HEK293T (cell line): ENCODE results near the gene C1S.

Source experiments
- ARNT ChIP-seq: fragments of 450-650 bp; IDR thresholded peaks from 2 replicates; pipeline ENCODE4 v1.6.1; 2017; ENCODE audit warnings: mild to moderate bottlenecking
- ELF4 ChIP-seq: fragments of 450-650 bp; IDR thresholded peaks from 2 replicates; pipeline ENCODE4 v1.6.1; 2017; ENCODE audit warnings: antibody characterized with exemption
- FOXA1 ChIP-seq: fragments of 450-650 bp; IDR thresholded peaks from 2 replicates; pipeline ENCODE4 v1.6.1; 2016; ENCODE audit warnings: mild to moderate bottlenecking
- HDGF ChIP-seq: fragments of 450-650 bp; IDR thresholded peaks from 2 replicates; pipeline ENCODE4 v1.6.1; 2017; ENCODE audit warnings: antibody characterized with exemption, borderline replicate concordance
- L3MBTL2 ChIP-seq: fragments of 450-650 bp; conservative IDR thresholded peaks from 2 replicates; pipeline ENCODE4 v1.6.1; 2016; ENCODE audit warnings: mild to moderate bottlenecking
- LEF1 ChIP-seq: fragments of 450-650 bp; IDR thresholded peaks from 2 replicates; pipeline ENCODE4 v1.6.1; 2017; ENCODE audit warnings: mild to moderate bottlenecking, borderline replicate concordance
- SP1 ChIP-seq: fragments of 450-650 bp; IDR thresholded peaks from 2 replicates; pipeline ENCODE4 v1.6.1; 2017
- SUZ12 ChIP-seq: fragments of 450-650 bp; IDR thresholded peaks from 2 replicates; pipeline ENCODE4 v1.6.1; 2016; ENCODE audit warnings: mild to moderate bottlenecking
- TARDBP ChIP-seq: fragments of 450-650 bp; IDR thresholded peaks from 2 replicates; pipeline ENCODE4 v1.6.1; 2016
- ZNF384 ChIP-seq: fragments of 450-650 bp; IDR thresholded peaks from 2 replicates; pipeline ENCODE4 v1.6.1; 2016

DNA sequence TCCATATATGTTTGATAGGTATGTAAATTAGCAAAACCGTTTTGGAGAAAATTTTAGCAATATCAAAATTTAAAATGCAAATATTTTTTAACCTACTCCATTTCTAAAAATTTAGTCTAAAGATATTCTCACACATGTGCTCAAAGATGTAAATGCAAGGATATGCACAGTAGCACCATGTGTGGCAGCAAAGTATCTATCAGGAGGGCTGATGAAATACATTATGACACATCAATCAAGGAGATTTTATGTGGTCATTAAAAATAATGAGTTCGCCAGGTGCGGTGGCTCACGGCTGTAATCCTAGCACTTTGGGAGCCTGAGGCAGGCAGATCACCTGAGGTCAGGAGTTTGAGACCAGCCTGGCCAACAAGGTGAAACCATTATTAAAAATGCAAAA lies 39.7 kb downstream of the C1S start:
- TF ChIP-seq LEF1 (no peak), ARNT (no peak), FOXA1 (no peak), SUZ12 (no peak), TARDBP (no peak), ZNF384 (no peak), SP1 (no peak), HDGF (no peak), L3MBTL2 (no peak), ELF4 (no peak)
